NCI-H2196 (cell line): ENCODE data around the gene ARHGAP19.
"Not testable (repeated sequence)": the region's sequence is repeated elsewhere in the genome, so short reads cannot be mapped to it uniquely, and the experiment has no call there.

Experiments
- DNase-seq: peaks from one replicate; lab custom pipeline; 2025; ENCODE audit not compliant: unreplicated experiment; lab: John Stamatoyannopoulos, UW

Gene ARHGAP19

GRCh38 chr10:97321032-97321803 is 28.8 kb upstream of the ARHGAP19 start:
- no peak for DNase-seq

- DNase-seq, result no peak
These were observed 28.1 kb upstream of the ARHGAP19 start for GRCh38 chr10:97320480-97321031.

- DNase-seq, result no peak
These were observed 27.4 kb upstream of the ARHGAP19 start for GRCh38 chr10:97319671-97320479.

DNA sequence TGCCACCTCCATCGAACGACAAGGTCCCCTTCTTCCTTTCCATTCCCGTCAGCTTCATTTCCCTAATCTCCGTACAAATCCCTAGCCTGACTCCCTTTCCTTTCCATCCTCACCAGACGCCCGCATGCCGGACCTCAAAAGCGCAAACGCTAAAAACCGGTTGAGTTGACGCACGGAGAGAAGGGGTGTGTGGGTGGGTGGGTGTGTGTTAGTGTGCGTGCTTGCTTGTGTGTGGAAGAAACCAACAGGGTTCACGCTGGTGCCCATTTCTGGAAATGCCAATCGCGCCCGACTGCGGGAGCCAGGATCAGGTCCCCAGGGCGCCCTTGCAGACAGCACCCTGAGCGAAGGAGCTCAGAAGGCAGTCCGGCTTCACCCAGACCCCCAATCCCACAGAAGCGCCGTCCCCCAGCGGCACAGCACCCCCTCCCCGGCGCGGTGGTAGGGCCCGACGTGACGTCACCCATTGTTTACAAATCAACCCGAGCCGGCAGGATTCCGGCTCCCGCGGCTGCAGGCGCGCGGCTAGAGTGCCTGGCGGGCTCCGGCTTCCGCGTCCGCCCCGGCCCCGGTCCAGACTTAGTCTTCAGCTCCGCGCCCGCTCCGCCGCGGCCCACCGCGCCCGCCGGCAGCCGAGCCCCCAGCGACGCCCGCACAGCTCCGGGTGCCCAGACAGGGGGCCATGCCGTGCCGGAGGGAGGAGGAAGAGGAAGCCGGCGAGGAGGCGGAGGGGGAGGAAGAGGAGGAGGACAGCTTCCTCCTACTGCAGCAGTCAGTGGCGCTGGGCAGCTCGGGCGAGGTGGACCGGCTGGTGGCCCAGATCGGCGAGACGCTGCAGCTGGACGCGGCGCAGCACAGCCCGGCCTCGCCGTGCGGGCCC is 26.6 kb upstream of the ARHGAP19 start, which contains the start of gene FRAT1:
Gene FRAT1 (plus strand): TSS at position 500 of the 880 bp plus-strand sequence. CDS start 183 bp downstream, at position 683.
- DNase-seq, result peak; percentile 50

- DNase-seq, result no peak
These were observed 22.2 kb upstream of the ARHGAP19 start for GRCh38 chr10:97314671-97315070.

DNA sequence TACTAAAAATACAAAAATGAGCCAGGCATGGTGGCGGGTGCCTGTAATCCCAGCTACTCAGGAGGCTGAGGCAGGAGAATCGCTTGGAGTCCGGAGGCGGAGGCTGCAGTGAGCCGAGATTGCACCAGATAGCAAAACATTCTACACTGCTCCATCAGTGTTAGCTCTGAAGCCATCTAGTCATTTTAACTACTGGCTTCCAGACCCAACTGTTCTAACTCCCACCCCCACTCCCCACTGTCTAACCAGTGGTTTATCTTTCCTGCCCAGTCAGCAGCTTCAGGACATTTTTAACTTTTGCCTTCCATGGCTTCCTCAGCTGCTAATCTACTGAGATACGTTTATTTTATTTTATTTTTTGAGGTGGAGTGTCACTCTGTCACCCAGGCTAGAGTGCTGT is 20.5 kb upstream of the ARHGAP19 start:
- no peak for DNase-seq

DNA sequence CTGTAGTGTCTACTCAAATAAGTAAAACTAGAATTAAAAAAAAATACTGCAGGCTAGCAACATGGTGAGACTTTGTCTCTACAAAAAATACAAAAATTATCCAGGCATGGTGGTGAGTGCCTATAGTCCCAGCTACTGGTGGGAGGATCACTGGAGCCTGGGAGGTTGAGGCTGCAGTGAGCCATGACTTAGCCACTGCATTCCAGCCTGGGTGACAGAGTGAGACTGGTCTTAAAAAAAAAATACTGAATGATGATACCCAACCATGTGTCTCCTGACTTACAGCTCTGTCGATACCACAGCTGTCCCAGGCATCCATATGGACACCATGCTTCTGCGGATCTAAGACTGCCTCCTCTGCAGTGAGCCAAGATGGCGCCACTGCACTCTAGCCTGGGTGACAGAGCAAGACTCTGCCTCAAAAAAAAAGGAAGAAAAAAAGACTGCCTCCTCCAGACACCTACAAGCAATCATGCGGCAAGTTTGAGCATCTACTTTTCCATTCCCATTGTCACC is 18.7 kb upstream of the ARHGAP19 start:
- no peak for DNase-seq

- no peak for DNase-seq
These were observed 15.7 kb upstream of the ARHGAP19 start for GRCh38 chr10:97307866-97308780.

GRCh38 chr10:97307441-97307840 is 15.0 kb upstream of the ARHGAP19 start:
- no peak for DNase-seq

- DNase-seq, result no peak
These were observed 9.8 kb upstream of the ARHGAP19 start for GRCh38 chr10:97302088-97302791.

DNA sequence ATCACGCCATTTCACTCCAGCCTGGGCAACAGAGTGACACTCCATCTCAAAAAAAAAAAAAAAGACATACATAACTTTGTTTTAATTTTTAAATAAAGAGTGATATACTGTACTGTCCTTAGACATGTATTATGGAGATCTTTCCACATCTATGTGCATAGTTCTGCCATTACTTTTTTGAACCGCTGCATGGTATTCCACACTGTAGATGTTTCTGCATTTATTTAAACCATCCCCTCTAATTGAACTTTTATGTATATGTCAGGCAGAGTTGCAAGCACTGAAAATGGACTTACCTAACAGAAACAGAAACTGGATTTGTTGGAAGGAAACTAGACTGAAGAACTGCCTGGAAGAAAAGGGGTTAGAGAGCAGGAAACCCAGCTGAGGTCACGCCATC is 8.5 kb upstream of the ARHGAP19 start:
- no peak for DNase-seq

DNA sequence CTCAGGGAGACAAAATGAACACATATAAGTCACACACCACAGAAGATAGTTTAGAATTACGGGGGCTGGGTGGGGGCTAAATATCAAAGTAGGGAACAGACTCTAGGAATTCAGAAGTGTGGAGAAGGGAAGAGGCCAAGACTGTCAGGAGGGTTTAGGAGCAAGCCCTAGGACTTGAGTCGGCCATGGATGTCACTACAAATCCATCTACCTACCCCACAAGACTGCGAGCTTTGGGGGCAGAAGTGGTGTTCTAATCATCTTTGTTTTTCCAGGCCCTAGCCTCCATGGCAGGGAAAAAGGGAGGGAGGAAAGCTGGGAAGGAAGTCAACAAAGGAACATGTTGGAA is 5.8 kb upstream of the ARHGAP19 start:
- DNase-seq, result no peak

GRCh38 chr10:97297556-97298222 is 5.3 kb upstream of the ARHGAP19 start:
- DNase-seq, result no peak

DNA sequence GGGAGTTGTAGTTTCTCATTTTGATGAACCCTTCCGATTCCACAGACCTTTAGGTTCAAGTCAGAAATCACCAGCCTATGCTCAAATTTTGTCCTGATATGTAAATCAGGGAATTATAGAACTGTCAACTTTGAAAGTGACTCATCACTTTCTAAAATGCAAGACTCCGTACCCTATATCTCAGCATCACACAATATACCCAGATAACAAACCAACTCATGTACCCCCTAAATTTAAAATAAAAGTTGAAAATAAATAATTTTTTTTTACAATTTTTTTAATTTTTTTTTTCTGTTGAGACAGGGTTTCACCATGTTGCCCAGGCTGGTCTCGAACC is 393 bp upstream of the ARHGAP19 start:
- no peak for DNase-seq

DNA sequence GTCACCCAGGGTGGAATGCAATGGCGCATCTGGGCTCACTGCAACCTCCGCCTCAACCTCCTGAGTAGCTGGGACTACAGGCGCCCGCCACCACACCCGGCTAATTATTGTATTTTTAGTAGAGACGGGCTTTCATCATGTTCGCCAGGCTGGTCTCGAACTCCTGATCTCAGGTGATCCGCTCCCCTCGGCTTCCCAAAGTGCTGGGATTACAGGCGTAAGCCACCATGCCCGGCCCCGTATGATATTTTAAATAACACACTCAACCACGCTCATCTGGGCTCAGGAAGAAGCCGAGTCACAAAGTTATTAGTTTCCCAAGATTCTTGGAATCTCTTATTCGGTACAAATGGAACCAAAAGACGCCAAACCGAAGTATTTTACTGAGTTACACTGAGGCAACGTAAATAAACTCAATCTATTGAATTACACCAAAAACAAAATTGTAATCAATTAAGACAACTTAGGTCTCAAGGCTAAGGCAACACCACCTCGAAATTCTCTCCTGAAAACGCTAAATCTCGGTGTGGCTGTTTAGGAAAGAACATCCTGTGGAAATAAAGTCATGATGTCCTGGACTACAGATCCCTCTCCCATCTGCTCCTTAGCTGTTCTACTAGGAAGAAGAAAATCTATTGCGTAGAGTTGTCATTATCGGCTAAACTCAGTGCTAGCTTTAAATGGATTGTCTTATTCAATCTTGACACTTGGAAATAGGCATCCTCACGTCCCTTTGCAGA is 910 bp downstream of the ARHGAP19 start:
- no peak for DNase-seq

DNA sequence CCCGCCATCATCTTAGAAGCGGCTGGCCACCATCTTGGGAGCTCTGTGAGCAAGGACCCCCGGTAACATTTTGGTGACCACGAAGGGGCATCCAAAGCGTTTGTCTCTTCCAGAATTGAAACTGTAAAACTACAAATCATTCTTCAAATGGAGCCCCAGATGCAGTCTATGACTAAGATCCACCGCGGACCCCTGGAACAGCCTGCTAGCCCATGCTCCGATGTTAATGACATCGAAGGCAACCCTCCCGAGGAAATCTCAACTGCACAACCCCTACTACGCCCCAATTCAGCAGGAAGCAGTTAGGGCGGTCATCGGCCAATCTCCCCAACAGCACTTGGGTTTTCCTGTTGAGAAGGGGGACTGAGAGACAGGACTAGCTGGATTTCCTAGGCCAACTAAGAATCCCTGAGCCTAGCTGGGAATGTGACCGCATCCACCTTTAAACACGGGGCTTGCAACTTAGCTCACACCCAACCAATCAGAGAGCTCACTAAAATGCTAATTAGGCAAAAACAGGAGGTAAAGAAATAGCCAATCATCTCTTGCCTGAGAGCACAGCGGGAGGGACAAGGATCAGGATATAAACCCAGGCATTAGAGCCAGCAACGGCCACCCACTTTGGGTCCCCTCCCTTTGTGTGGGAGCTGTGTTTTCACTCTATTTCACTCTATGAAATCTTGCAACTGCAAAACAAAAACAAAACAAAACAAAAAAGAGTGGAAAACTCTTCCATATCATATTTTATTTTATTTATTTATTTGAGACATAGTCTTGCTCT is 1.7 kb downstream of the ARHGAP19 start:
- not testable (repeated sequence) for DNase-seq

- not testable (repeated sequence) for DNase-seq
These were observed 2.4 kb downstream of the ARHGAP19 start for GRCh38 chr10:97290076-97290475.
